Panc1 (cell line): Measurements from ENCODE around the gene RAD21L1. TPM values are rescaled to one million over a fixed set of nuclear protein-coding genes. Genes with fewer than 3 reads are reported as not detected.
"Not testable (repeated sequence)": the region's sequence is repeated elsewhere in the genome, so short reads cannot be mapped to it uniquely, and the experiment has no call there.

Experiments used
- ATAC-seq: fragments of 200-7000 bp; cut with Tn5 transposase; 2 replicates; pipeline ENCODE4 v1.9.1; 2020; ENCODE audit warnings: mild to moderate bottlenecking, moderate library complexity
- BruUV-seq: library from RNA; stranded (reverse); fragments of 400-500 nt; replicated peaks from 2 replicates; lab custom pipeline; 2021; lab: Mats Ljungman, UMichigan
- CTCF ChIA-PET: fragments of 300-600 bp; sonication (Branson Sonifier 250); formaldehyde crosslinking; loops from one replicate; lab custom pipeline; 2022; ENCODE audit warnings: antibody characterized with exemption; lab: Charles Lee
- POLR2A ChIA-PET: fragments of 300-600 bp; sonication (Branson Sonifier 250); formaldehyde crosslinking; loops from one replicate; lab custom pipeline; 2022; ENCODE audit warnings: antibody characterized with exemption; lab: Charles Lee
- DNase-seq: peaks from one replicate; pipeline ENCODE4 v3.0.0-alpha.2; 2010; ENCODE audit warnings: low read depth, low spot score
- H3K27ac ChIP-seq: 2 replicates; pipeline ENCODE4 v1.5.1; 2011; ENCODE audit warnings: mild to moderate bottlenecking, low read length, inconsistent platforms
- H3K27me3 ChIP-seq: fragments of 200-500 bp; sonication (Bioruptor generic); 2 replicates; pipeline ENCODE4 v1.6.0; 2014; ENCODE audit warnings: low read length, inconsistent platforms; ENCODE audit not compliant: control insufficient read depth, insufficient read depth
- H3K36me3 ChIP-seq: fragments of 200-500 bp; sonication (Bioruptor generic); 2 replicates; pipeline ENCODE4 v1.5.1; 2014; ENCODE audit warnings: inconsistent platforms, mild to moderate bottlenecking, low read length, moderate library complexity; ENCODE audit not compliant: control insufficient read depth, insufficient read depth
- H3K4me1 ChIP-seq: 2 replicates; pipeline ENCODE4 v1.5.1; 2011; ENCODE audit warnings: inconsistent platforms, mild to moderate bottlenecking, low read length, moderate library complexity; ENCODE audit not compliant: control insufficient read depth, insufficient read depth
- H3K4me3 ChIP-seq, 2 experiments: 2 replicates each; pipeline ENCODE4 v1.5.1; 2011 to 2012; ENCODE audit warnings: low read depth in 2 of 2, low read length in 2 of 2, mild to moderate bottlenecking in 2 of 2, inconsistent platforms in 1 of 2, moderate library complexity in 1 of 2
- H3K9me3 ChIP-seq: fragments of 200-500 bp; sonication (Bioruptor generic); 2 replicates; pipeline ENCODE4 v1.5.1; 2014; ENCODE audit warnings: low read depth, mild to moderate bottlenecking, inconsistent platforms, low read length, moderate library complexity; ENCODE audit not compliant: control insufficient read depth, insufficient read depth
- CTCF ChIP-seq: fragments of 450-650 bp; IDR thresholded peaks from 2 replicates; pipeline ENCODE4 v1.5.1; 2017; ENCODE audit warnings: mild to moderate bottlenecking
- SIN3A ChIP-seq: IDR thresholded peaks from 2 replicates; pipeline ENCODE4 v1.6.1; 2012; ENCODE audit warnings: low read depth, mild to moderate bottlenecking, low read length, moderate library complexity, borderline replicate concordance; ENCODE audit not compliant: insufficient read depth
- TCF7L2 ChIP-seq: IDR thresholded peaks from 2 replicates; pipeline ENCODE4 v1.6.1; 2011; ENCODE audit warnings: mild to moderate bottlenecking, low read depth, low read length, inconsistent platforms
- in situ Hi-C: cut with HindIII; loops from 2 replicates; pipeline ENCODE4 v1.10.0; 2016; ENCODE audit warnings: low sequenced_read_pairs, low pct_unique_long_range_greater_than_20kb
- intact Hi-C: fragments of 100-400 bp; cut with micrococcal nuclease; formaldehyde crosslinking; loops from one replicate; pipeline ENCODE4 v1.10.0; 2022; ENCODE audit not compliant: unreplicated experiment
- total RNA-seq: library from RNA; stranded (reverse); gene quantifications from one replicate; pipeline ENCODE4 v1.2.1, GENCODE V29; 2021; ENCODE audit not compliant: unreplicated experiment

Gene RAD21L1
- total RNA-seq, 1 experiment from 2014 or later = 1.0 TPM

- H3K27me3 ChIP-seq = peaks cover 13% of the 10 kb centered on the region
- intact Hi-C loops = loop anchor here (10.0 kb wide), 2 partner anchors 259 to 401 kb away; no protein-coding TSS in a partner anchor
- no peak overlapping the region for H3K4me3 ChIP-seq
- BruUV-seq = no TSS peak
- H3K27ac ChIP-seq = no peak overlapping the region
- ChIA-PET CTCF (no interaction called here), POLR2A (no interaction called here)
- ATAC-seq (no peak), DNase-seq (no peak)
- no peaks in the 10 kb centered on the region for H3K36me3 ChIP-seq
- in situ Hi-C loops = no loop called here
- H3K4me1 ChIP-seq = 0 out of 2 replicates have a peak, but pooled peaks cover 2% of the 10 kb centered on the region
- TF ChIP-seq TCF7L2 (no peak), SIN3A (no peak)
- H3K9me3 ChIP-seq = no peaks in the 10 kb centered on the region
Measured at GRCh38 chr20:1215386-1216170, 10.3 kb upstream of the RAD21L1 start.

DNA sequence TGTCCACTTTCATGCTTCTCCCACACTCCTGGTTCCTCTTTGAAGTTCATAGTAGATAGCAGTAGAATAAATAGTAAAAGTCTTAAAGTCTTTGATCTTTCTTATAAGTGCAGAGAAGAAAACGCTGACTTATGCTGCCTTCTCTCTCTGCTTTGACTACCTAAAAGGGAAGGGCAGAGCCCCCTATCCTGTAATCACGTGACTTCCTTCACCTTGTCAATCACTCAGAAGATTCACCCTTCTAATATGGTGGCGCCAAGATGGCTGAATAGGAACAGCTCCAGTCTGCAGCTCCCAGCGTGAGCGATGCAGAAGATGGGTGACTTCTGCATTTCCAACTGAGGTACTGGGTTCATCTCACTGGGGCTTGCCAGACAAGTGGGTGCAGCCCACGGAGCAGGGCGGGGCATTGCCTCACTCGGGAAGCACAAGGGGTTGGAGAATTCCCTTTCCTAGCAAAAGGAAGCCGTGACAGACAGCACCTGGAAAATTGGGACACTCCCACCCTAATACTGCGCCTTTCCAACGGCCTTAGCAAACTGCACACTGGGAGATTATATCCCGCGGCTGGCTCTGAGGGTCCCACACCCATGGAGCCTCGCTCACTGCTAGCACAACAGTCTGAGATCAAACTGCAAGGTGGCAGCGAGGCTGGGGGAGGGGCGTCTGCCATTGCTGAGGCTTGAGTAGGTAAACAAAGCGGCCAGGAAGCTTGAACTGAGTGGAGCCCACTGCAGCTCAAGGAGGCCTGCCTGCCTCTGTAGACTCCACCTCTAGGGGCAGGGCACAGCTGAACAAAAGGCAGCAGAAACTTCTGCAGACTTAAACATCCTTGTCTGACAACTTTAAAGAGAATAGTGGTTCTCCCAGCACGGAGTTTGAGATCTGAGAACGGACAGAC lies 9.1 kb upstream of the RAD21L1 start:
- POLR2A ChIA-PET, CTCF ChIA-PET, ATAC-seq, BruUV-seq, H3K27ac ChIP-seq, H3K4me3 ChIP-seq, DNase-seq, H3K9me3 ChIP-seq, H3K4me1 ChIP-seq, in situ Hi-C loops, H3K36me3 ChIP-seq: not testable (repeated sequence)
- intact Hi-C loops = loop anchor here (10.0 kb wide), 2 partner anchors 258 to 402 kb away; no protein-coding TSS in a partner anchor
- peaks cover 13% of the 10 kb centered on the region for H3K27me3 ChIP-seq
- peak; percentile 9; the same call in 1 of the 2 replicates for TF ChIP-seq CTCF

- BruUV-seq, H3K4me3 ChIP-seq, DNase-seq, in situ Hi-C loops, CTCF ChIA-PET, ATAC-seq, H3K4me1 ChIP-seq, H3K9me3 ChIP-seq, POLR2A ChIA-PET, H3K27me3 ChIP-seq, H3K27ac ChIP-seq, intact Hi-C loops, H3K36me3 ChIP-seq: not testable (repeated sequence)
Measured at GRCh38 chr20:1222750-1223149, 3.1 kb upstream of the RAD21L1 start.
